GM12878 (cell line): ENCODE results near the gene SURF4. TPM values are rescaled to one million over a fixed set of nuclear protein-coding genes. Genes with fewer than 3 reads are reported as not detected.

ENCODE experiments used
- ATAC-seq: fragments of 200-7000 bp; cut with Tn5 transposase; 3 replicates; pipeline ENCODE4 v1.9.1; 2020; ENCODE audit warnings: mild to moderate bottlenecking, moderate library complexity
- BruUV-seq: library from RNA; stranded (reverse); fragments of 400-500 nt; replicated peaks from 2 replicates; lab custom pipeline; 2021; lab: Mats Ljungman, UMichigan
- CTCF ChIA-PET: fragments of 300-600 bp; sonication (Branson Sonifier 250); formaldehyde crosslinking; extraction: SDS; loops from one replicate; lab custom pipeline; 2021; ENCODE audit warnings: inconsistent platforms; lab: Yijun Ruan, JAX
- POLR2A ChIA-PET: fragments of 350-600 bp; formaldehyde crosslinking; extraction: SDS; loops from one replicate; lab custom pipeline; 2021; ENCODE audit warnings: inconsistent platforms; lab: Charles Lee
- RAD21 ChIA-PET: fragments of 300-600 bp; sonication (Branson Sonifier 250); formaldehyde crosslinking; loops from one replicate; lab custom pipeline; 2023; ENCODE audit warnings: antibody characterized with exemption; ENCODE audit not compliant: unreplicated experiment; lab: Charles Lee
- SMC1A ChIA-PET: fragments of 300-600 bp; sonication (Branson Sonifier 250); formaldehyde crosslinking; loops from one replicate; lab custom pipeline; 2023; ENCODE audit not compliant: unreplicated experiment, uncharacterized antibody; lab: Charles Lee
- DNase-seq: peaks from one replicate; pipeline ENCODE4 v3.0.0-alpha.2; 2011; ENCODE audit warnings: low read depth, low spot score
- FAIRE-seq: peaks from 3 replicates; lab custom pipeline; 2011; peaks lifted over from hg19 to GRCh38; lab: Jason Lieb, UNC
- H2AFZ ChIP-seq: 2 replicates; pipeline ENCODE4 v1.6.0; 2011; ENCODE audit warnings: low read depth, low read length, control low read depth; ENCODE audit not compliant: control insufficient read depth
- H3K27ac ChIP-seq: 2 replicates; pipeline ENCODE4 v1.5.1; 2011; ENCODE audit warnings: control low read depth; ENCODE audit not compliant: control insufficient read depth, insufficient read depth
- H3K27me3 ChIP-seq, 2 experiments: replicated peaks in 1 of 2; 2 replicates each; pipeline versions ENCODE4 v1.6.0 to v1.6.1; 2011; ENCODE audit warnings: low read length in 1 of 2; ENCODE audit not compliant: control insufficient read depth in 2 of 2, insufficient read depth in 2 of 2
- H3K36me3 ChIP-seq, 2 experiments: 2 replicates each; pipeline ENCODE4 v1.5.1; 2011; ENCODE audit warnings: low read length in 1 of 2; ENCODE audit not compliant: control insufficient read depth in 2 of 2, insufficient read depth in 2 of 2
- H3K4me1 ChIP-seq: 2 replicates; pipeline ENCODE4 v1.6.1; 2011; ENCODE audit warnings: mild to moderate bottlenecking, low read length, moderate library complexity, mixed read lengths; ENCODE audit not compliant: control insufficient read depth, insufficient read depth
- H3K4me2 ChIP-seq: 2 replicates; pipeline ENCODE4 v1.6.0; 2011; ENCODE audit warnings: control low read depth; ENCODE audit not compliant: control insufficient read depth, insufficient read depth
- H3K4me3 ChIP-seq: fragments of 200-600 bp; sonication (generic); 2 replicates; pipeline ENCODE4 v1.5.1; 2016
- H3K79me2 ChIP-seq: 2 replicates; pipeline ENCODE4 v1.6.0; 2011; ENCODE audit warnings: low read length; ENCODE audit not compliant: control insufficient read depth, insufficient read depth
- H3K9ac ChIP-seq: 2 replicates; pipeline ENCODE4 v1.8.0; 2011; ENCODE audit warnings: low read length, control low read depth, mixed read lengths; ENCODE audit not compliant: control insufficient read depth, insufficient read depth
- H3K9me3 ChIP-seq: replicated peaks from 3 replicates; pipeline ENCODE4 v1.5.1; 2011; ENCODE audit warnings: mild to moderate bottlenecking, low read length; ENCODE audit not compliant: control insufficient read depth, insufficient read depth
- H4K20me1 ChIP-seq: 2 replicates; pipeline ENCODE4 v1.6.0; 2011; ENCODE audit not compliant: control insufficient read depth, insufficient read depth
- IRF3 ChIP-seq: fragments of 450-650 bp; IDR thresholded peaks from 2 replicates; pipeline ENCODE4 v1.6.1; 2014; ENCODE audit warnings: mild to moderate bottlenecking
- KLF5 ChIP-seq: fragments of 450-650 bp; IDR thresholded peaks from 2 replicates; pipeline ENCODE4 v1.6.1; 2014; ENCODE audit warnings: mild to moderate bottlenecking; ENCODE audit not compliant: partially characterized antibody
- RUNX3 ChIP-seq: IDR thresholded peaks from 2 replicates; pipeline ENCODE4 v1.6.1; 2012; ENCODE audit warnings: low read length, inconsistent platforms
- WGBS: methylation state at CpG from one replicate; pipeline ENCODE4 v1.1.6; 2016; ENCODE audit warnings: low lambda C conversion rate; ENCODE audit not compliant: insufficient replicate concordance, insufficient coverage; ENCODE audit errors: missing lambda C conversion rate; 5-methylcytosine and 5-hydroxymethylcytosine counted together
- in situ Hi-C: fragments of 300-500 bp; cut with MboI; formaldehyde crosslinking; loops from 9 replicates; pipeline ENCODE4 v1.14.3; 2018; ENCODE audit warnings: mixed read lengths
- intact Hi-C: fragments of 100-400 bp; cut with micrococcal nuclease; formaldehyde crosslinking; loops from one replicate; pipeline ENCODE4 v1.14.2; 2022; ENCODE audit not compliant: unreplicated experiment
- polyA plus RNA-seq, 11 experiments: library from polyadenylated mRNA; depleted of rRNA in 4 of 11; unstranded in 6 of 11; stranded (reverse) in 5 of 11; fragments of >200 nt; fragmentation: Nextera tagmentation in 4 of 11; fragmentation: Illumina TruSeq in 1 of 11; extraction: Ambion mirVana in 4 of 11; extraction: Trizol in 1 of 11; gene quantifications; 1 replicate in 1 of 11; 2 replicates in 10 of 11; pipeline versions ENCODE4 v1.2.1 to v1.2.3, GENCODE V29; 2011 to 2016; ENCODE audit warnings: inconsistent platforms in 2 of 11, missing spikeins in 2 of 11, low read depth in 1 of 11
- total RNA-seq, 4 experiments: library from RNA; depleted of rRNA in 3 of 4; stranded (reverse); fragments of >200 nt in 3 of 4; fragmentation: Illumina TruSeq in 1 of 4; extraction: Trizol in 1 of 4; gene quantifications; 2 replicates each; pipeline versions ENCODE4 v1.2.1 to v1.2.3, GENCODE V29; 2013 to 2021

SURF4 gene
- total and polyA plus RNA-seq, 10 of the 15 experiments (the other 5 are each of a cell fraction or from before 2014, with no cell fraction given): 6.4 to 134 (median 78.7) TPM

- H3K36me3 ChIP-seq: no peaks in the 10 kb centered on the region
- no TSS peak for BruUV-seq
- H4K20me1 ChIP-seq: no peaks in the 10 kb centered on the region
- intact Hi-C loops: loop anchor here (10.0 kb wide), 1 partner anchor 138 kb away; no protein-coding TSS in a partner anchor
- no peak for DNase-seq
- H3K4me1 ChIP-seq: no peaks in the 10 kb centered on the region
- TF ChIP-seq IRF3 (no peak), KLF5 (no peak)
- TF ChIP-seq, all 136 proteins: peak for 0
- ChIA-PET RAD21 (no interaction called here), CTCF (no interaction called here), POLR2A (no interaction called here), SMC1A (no interaction called here)
- no peak overlapping the region for H3K27ac ChIP-seq
- no peak for ATAC-seq
- 34% methylated on average over 14 of the region's 14 CpGs for WGBS
- no peaks in the 10 kb centered on the region; the same call in 2 of the 3 replicates for H3K9me3 ChIP-seq
- H2AFZ ChIP-seq: no peak overlapping the region
- H3K27me3 ChIP-seq: no peaks in the 10 kb centered on the region
- in situ Hi-C loops: no loop called here
- H3K4me2 ChIP-seq: no peak overlapping the region
- H3K4me3 ChIP-seq: no peak overlapping the region
- no peak for FAIRE-seq
- no peak overlapping the region for H3K9ac ChIP-seq
- H3K79me2 ChIP-seq: no peaks in the 10 kb centered on the region
These were observed 53.2 kb downstream of the SURF4 start for GRCh38 chr9:133322701-133323100.

- ChIA-PET CTCF (no interaction called here), POLR2A (no interaction called here), SMC1A (no interaction called here), RAD21 (no interaction called here)
- H3K9ac ChIP-seq: no peak overlapping the region
- H3K4me3 ChIP-seq: no peak overlapping the region
- ATAC-seq (no peak), FAIRE-seq (no peak), DNase-seq (no peak)
- H3K36me3 ChIP-seq: no peaks in the 10 kb centered on the region
- TF ChIP-seq RUNX3: no peak
- H3K27ac ChIP-seq: no peak overlapping the region
- H2AFZ ChIP-seq: no peak overlapping the region
- no peaks in the 10 kb centered on the region for H4K20me1 ChIP-seq
- intact Hi-C loops (loop anchor here (10.0 kb wide), 1 partner anchor 137 kb away; no protein-coding TSS in a partner anchor), in situ Hi-C loops (no loop called here)
- BruUV-seq: no TSS peak
- H3K4me1 ChIP-seq: no peaks in the 10 kb centered on the region
- H3K27me3 ChIP-seq: no peaks in the 10 kb centered on the region
- no peak overlapping the region for H3K4me2 ChIP-seq
- H3K9me3 ChIP-seq: no peaks in the 10 kb centered on the region; the same call in 2 of the 3 replicates
- 35% methylated on average over 13 of the region's 13 CpGs for WGBS
- H3K79me2 ChIP-seq: no peaks in the 10 kb centered on the region
These were observed 54.4 kb downstream of the SURF4 start for GRCh38 chr9:133321411-133321935.
